GM12873 (cell line): ENCODE results near the gene NFATC1.

Experiments used
- TF ChIP-seq, protein P1 (sequence below): IDR thresholded peaks from 2 replicates; pipeline ENCODE4 v1.5.1; 2012; ENCODE audit warnings: low read depth, mild to moderate bottlenecking, moderate library complexity, low read length, control low read depth; ENCODE audit not compliant: insufficient read depth; ENCODE audit errors: missing control alignments

The NFATC1 gene

DNA sequence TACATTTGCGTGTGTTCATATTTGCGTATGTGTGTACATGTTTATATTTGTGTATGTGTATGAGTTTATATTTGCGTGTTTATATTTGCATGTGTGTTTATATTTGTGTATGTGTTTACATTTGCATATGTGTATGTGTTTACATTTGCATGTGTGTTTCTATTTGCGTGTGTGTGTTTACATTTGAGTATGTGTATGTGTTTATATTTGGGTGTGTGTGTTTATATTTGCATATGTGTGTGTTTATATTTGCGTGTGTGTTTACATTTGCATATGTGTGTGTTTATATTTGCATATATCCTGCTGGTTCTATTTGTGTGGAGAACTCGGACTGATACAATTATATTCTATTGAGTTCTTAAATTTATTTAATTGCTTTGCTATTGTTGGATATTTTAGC is 168.7 kb downstream of the NFATC1 start:
- TF ChIP-seq, protein P1, sequence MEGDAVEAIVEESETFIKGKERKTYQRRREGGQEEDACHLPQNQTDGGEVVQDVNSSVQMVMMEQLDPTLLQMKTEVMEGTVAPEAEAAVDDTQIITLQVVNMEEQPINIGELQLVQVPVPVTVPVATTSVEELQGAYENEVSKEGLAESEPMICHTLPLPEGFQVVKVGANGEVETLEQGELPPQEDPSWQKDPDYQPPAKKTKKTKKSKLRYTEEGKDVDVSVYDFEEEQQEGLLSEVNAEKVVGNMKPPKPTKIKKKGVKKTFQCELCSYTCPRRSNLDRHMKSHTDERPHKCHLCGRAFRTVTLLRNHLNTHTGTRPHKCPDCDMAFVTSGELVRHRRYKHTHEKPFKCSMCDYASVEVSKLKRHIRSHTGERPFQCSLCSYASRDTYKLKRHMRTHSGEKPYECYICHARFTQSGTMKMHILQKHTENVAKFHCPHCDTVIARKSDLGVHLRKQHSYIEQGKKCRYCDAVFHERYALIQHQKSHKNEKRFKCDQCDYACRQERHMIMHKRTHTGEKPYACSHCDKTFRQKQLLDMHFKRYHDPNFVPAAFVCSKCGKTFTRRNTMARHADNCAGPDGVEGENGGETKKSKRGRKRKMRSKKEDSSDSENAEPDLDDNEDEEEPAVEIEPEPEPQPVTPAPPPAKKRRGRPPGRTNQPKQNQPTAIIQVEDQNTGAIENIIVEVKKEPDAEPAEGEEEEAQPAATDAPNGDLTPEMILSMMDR, result no peak

DNA sequence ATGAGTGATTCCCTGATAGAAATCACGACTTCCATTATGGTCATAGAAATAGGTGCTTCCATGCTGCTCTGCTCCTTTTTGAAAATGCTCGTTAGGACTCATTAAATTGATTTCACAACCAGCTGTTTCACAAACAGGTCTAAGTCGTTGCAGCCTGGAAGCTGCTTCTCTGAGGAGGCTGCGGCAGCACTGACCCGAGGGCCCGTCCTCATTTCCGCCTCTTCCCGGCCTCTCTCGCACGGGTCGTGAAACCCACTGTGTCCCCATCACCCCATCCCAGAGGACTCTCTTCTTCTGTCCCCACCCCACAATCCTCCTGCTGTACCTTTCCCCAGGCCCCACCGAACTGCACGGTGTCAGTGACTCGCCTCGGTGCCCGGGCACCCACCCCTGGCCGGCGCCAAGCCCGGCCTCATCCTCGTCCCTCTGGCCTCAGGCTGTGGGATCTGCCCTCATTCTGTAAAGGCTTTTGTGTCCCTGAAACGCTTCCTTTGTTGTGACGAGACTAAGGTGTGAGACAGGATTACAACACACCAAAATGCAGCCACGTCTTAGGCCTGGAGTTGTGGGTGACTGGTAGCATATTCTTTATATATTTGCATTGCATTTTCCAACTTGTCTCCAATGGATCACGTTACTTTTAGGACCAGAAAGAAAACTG is 171.2 kb downstream of the NFATC1 start:
- TF ChIP-seq, protein P1, result no peak

DNA sequence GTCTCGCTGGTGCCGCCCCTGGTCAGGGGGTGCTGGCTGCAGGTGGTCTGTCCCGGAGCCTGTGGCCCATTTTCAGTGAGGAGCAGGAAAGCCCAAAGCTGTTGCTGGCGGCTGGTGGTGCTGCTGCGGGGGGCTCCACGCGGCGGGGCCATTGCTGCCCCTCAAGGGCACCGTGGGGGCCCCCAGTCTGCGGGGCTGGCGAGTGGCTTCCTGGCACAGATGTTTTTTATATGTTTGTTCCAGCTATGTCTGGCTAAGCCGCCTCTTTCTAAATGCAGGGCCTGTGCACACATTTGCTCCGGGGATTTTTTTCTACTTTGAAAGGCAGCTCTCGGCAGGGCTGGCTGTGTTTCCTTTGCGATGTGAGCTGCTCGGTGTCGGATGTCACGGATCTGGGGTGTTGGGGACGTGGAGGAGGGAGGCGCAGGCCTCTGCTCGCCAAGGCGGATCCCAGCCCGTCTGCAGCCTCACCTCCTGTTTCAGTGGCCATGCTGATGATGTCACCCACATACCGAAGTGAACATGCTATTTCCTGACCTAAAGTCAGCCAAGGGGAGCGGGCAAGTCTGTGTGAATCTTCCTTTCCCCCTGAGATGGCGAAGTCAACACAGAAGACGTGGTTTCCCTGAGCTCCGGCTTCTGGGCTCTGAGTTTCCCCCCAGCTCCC is 171.9 kb downstream of the NFATC1 start:
- TF ChIP-seq, protein P1, result no peak

DNA sequence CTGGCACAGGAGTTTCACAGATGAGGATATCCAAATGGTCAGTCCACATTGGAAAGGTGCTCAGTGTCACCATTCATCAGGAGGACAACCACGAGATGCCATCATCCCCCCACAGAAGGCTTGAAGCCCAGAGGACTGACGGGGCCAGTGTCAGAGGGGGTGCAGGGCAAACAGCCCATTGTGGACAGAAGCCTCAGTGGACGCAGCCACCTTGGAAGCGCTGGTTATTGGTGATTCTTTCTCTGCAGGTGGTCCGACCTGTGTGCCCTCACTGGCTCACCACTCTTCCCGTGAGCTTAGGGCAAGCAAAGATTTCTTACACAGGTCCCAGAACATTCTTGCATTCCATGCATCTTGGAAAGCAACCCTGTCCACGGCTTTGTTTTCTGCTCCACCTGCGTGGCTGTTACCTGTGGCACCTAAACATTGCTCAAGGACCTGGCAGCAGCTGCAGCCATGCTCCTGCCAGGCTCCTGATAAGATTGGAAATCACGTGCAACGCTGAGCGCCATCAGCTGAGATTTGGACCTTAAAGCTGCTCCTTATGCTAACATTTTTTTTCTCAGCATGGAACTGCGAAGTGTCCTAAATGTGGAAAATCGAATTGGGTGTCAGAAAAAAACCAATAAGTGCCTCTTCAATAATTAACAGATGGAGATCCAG is 172.9 kb downstream of the NFATC1 start:
- TF ChIP-seq, protein P1, result no peak

DNA sequence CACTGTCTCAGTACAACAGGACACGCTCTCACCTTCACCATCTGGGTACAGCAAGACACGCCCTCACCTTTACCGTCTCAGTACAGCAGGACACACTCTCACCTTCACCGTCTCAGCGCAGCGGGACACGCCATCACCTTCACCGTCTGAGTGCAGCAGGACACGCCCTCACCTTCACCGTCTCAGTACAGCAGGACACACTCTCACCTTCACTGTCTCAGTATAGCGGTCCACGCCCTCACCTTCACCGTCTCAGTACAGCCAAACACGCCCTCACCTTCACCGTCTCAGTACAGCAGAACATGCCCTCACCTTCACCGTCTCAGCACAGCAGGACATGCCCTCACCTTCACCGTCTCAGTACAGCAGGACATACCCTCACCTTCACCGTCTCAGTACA is 174.0 kb downstream of the NFATC1 start:
- TF ChIP-seq, protein P1, result no peak

DNA sequence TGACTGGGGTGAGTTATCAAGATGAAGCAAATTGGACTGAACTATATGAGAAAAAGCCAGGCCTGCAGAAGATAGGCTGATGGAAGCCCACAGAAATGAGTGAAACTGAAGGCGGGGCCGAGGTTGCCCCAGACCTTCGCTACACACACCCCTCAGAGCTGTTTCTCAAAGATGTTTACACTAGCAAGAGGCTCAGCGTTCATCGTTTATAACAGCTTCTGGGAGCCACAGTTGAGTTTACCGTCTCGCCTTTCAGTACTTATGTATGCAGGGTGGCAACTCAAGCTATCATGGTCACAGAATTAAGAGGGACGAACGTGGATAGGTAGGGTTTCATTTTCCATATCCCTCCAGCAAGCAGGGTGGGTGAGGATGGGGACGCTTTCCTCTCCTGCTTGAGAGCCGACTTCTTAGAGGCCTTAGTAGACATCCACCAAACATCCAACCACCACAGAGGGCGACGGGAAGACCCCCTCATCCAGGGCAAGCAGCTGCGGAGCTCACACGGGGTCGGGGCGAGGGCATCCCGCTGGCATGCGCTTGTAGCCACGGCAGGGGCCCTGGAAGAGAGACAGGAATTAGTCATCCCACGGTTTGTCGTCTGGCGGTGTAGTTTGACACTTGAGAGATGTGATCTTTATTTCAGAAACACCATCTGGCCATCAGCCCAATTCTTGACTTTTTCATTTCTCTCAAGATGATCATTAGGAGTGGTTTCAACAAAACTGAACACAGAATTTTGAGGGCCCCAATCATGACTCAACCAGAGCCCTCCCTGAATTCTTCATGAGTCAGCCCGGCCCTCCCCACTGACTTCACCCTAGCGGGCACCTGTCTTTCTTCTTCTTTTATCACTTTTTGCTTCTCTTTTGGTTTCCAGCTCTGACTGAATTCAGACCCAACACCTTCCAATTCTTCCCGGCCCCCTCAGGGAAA is 174.8 kb downstream of the NFATC1 start:
- TF ChIP-seq, protein P1, result no peak
